Omental fat pad (tissue), 4 donors: ENCODE data around the gene RABGGTA. TPM values are rescaled to one million over a fixed set of nuclear protein-coding genes. Genes with fewer than 3 reads are reported as not detected.

Source experiments
- ATAC-seq: fragments of 150-250 bp; one replicate; pipeline ENCODE4 v1.9.1; 2016; ENCODE audit warnings: mild to moderate bottlenecking, moderate library complexity; ENCODE audit not compliant: low FRiP score
- DNase-seq: peaks from one replicate; pipeline ENCODE4 v3.0.0-alpha.2; 2019; ENCODE audit warnings: low spot score
- total RNA-seq, 4 donors: library from RNA; depleted of rRNA; stranded (reverse); fragments of >200 nt; gene quantifications; one replicate each; pipeline ENCODE4 v1.1.0, GENCODE V29; 2016
- TF ChIP-seq, protein P1 (sequence below), 3 donors: fragments of 450-650 bp; IDR thresholded peaks; one replicate each; pipeline ENCODE4 v1.5.1; 2016 to 2017; ENCODE audit warnings: antibody characterized with exemption in 3 of 3, mild to moderate bottlenecking in 3 of 3, moderate library complexity in 2 of 3

Gene RABGGTA
- total RNA-seq, 4 donors from 2014 or later: 20.7 to 30.9 (median 25.0) TPM

- ATAC-seq (peak; percentile 77), DNase-seq (no peak)
- TF ChIP-seq, protein P1, sequence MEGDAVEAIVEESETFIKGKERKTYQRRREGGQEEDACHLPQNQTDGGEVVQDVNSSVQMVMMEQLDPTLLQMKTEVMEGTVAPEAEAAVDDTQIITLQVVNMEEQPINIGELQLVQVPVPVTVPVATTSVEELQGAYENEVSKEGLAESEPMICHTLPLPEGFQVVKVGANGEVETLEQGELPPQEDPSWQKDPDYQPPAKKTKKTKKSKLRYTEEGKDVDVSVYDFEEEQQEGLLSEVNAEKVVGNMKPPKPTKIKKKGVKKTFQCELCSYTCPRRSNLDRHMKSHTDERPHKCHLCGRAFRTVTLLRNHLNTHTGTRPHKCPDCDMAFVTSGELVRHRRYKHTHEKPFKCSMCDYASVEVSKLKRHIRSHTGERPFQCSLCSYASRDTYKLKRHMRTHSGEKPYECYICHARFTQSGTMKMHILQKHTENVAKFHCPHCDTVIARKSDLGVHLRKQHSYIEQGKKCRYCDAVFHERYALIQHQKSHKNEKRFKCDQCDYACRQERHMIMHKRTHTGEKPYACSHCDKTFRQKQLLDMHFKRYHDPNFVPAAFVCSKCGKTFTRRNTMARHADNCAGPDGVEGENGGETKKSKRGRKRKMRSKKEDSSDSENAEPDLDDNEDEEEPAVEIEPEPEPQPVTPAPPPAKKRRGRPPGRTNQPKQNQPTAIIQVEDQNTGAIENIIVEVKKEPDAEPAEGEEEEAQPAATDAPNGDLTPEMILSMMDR (IDR thresholded peaks at IDR 0.05): no peak
Observed at GRCh38 chr14:24264298-24264697, 7.1 kb downstream of the RABGGTA start.

- ATAC-seq (no peak), DNase-seq (no peak)
- TF ChIP-seq, protein P1 (IDR thresholded peaks at IDR 0.05): no peak
Observed at GRCh38 chr14:24263848-24264247, 7.5 kb downstream of the RABGGTA start.

- DNase-seq: no peak
- TF ChIP-seq, protein P1 (IDR thresholded peaks at IDR 0.05): no peak
- no peak for ATAC-seq
Observed at GRCh38 chr14:24262821-24263733, 8.3 kb downstream of the RABGGTA start, which contains the start of gene TGM1. Gene TGM1 (minus strand): TSS chr14:24263177. CDS start chr14:24262352, 825 bp downstream.

DNA sequence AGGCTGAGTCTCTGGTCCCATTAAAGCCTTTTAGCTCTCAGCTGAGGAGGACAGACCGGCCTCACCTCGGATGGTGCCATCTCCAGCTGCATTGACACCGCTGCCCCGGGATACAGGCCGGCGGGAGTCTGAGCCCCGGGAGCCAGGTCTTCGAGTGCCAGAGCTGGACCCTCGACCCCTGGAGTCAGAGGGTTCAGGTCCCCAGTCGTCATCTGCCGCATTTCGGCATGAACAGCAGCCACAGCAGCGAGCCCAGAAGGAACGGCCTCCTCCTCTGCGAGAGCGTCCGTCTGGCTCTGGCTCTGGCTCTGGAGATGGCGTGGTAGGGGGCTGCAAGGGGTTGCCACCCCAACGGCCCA, 9.4 kb downstream of the RABGGTA start:
- ATAC-seq (no peak), DNase-seq (no peak)

GRCh38 chr14:24261256-24261968, 10.0 kb downstream of the RABGGTA start:
- ATAC-seq: peak; percentile 17
- no peak for DNase-seq
- TF ChIP-seq, protein P1 (IDR thresholded peaks at IDR 0.05): no peak

More for the DNA sequence above, 9.4 kb downstream of the RABGGTA start:
- TF ChIP-seq, protein P1 (IDR thresholded peaks at IDR 0.05): no peak

- TF ChIP-seq, protein P1 (IDR thresholded peaks at IDR 0.05): no peak
- no peak for DNase-seq
- ATAC-seq: no peak
Observed at GRCh38 chr14:24260780-24261157, 10.6 kb downstream of the RABGGTA start.
